HG03175 (cell line): ENCODE results near the gene PAM.
A peak's percentile ranks its signal among the peaks of the same experiment; 100 is the strongest.
"Not testable (repeated sequence)": the region's sequence is repeated elsewhere in the genome, so short reads cannot be mapped to it uniquely, and the experiment has no call there.

ENCODE experiments used
- ATAC-seq: cut with Tn5 transposase; IDR thresholded peaks from one replicate; pipeline ENCODE4 v1.9.1; 2021; ENCODE audit warnings: mild to moderate bottlenecking, moderate library complexity; ENCODE audit not compliant: unreplicated experiment

The PAM gene

GRCh38 chr5:102750151-102750834 lies 4.8 kb upstream of the PAM start:
- no peak for ATAC-seq

GRCh38 chr5:102751903-102752376 lies 3.2 kb upstream of the PAM start:
- not testable (repeated sequence) for ATAC-seq

GRCh38 chr5:102753889-102754766 lies 977 bp upstream of the PAM start:
- ATAC-seq, result no peak

GRCh38 chr5:102755686-102756371 lies 724 bp downstream of the PAM start:
- ATAC-seq, result peak; percentile 75

GRCh38 chr5:102758576-102758975 lies 3.5 kb downstream of the PAM start:
- no peak for ATAC-seq

- no peak for ATAC-seq
Observed at GRCh38 chr5:102759289-102759688, 4.2 kb downstream of the PAM start.

DNA sequence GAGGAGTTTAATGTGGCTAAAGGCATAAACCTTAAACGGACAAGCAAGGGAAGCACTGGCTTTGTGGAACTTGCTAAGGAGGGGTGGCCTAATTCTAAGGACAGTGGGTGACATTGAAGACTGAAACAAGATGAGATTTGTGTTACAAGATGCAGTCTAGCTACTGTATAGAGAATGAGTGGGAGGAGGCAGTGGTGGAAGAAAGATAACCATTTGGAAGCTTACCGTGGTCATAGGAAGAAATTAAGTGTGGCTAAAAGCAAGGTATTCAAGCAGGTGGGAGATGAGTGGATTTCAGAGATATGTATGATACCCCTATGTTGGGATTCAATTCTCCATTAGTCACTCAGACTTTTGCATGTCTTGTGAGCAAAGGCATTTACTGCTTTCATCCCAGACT lies 4.6 kb downstream of the PAM start:
- no peak for ATAC-seq

- no peak for ATAC-seq
Observed at GRCh38 chr5:102760815-102761214, 5.7 kb downstream of the PAM start.

DNA sequence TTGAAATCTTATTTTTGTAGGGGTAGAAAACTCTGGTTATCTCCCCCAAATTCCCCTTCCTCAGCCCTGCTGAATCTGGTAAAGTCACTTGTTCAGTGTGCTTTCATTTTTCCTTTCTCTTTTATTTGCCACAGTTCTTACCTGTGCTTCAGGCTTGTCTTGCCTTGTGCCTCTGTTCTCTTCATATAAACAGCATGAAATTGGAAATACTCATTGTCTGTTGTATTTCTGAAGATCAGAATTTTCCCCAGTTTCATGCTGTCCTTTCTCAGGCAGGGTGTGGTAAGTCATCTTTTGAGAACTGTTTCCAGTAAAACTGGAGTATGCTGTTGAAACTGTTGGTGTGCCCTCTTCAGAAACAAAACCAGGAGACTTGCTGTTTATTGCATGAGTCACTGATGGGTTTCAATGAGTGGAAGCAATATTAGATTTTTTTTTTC lies 7.0 kb downstream of the PAM start:
- ATAC-seq, result peak; percentile 80

- ATAC-seq, result no peak
Observed at GRCh38 chr5:102762562-102763227, 7.6 kb downstream of the PAM start.

GRCh38 chr5:102763734-102764133 lies 8.6 kb downstream of the PAM start:
- no peak for ATAC-seq

- no peak for ATAC-seq
Observed at GRCh38 chr5:102764381-102765004, 9.4 kb downstream of the PAM start.

DNA sequence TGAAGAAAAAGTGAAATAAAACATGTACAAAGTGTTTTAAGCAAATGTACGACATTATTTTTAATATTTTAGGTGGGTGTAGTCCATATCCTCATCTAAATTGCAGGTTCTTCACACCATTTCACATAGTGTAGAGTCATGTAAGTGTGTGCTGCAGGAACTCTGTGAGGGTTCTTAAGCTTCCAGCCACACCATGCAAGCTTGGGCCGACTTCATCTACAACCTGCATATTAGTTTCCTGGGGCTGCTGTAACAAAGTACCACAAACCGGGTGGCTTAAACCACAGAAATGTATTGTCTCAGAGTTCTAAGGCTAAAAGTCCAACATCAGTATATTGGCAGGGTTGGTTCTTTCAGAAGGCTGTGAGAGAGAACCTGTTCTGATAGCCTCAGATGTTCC lies 10.2 kb downstream of the PAM start:
- no peak for ATAC-seq

- no peak for ATAC-seq
Observed at GRCh38 chr5:102766295-102767090, 11.4 kb downstream of the PAM start.

DNA sequence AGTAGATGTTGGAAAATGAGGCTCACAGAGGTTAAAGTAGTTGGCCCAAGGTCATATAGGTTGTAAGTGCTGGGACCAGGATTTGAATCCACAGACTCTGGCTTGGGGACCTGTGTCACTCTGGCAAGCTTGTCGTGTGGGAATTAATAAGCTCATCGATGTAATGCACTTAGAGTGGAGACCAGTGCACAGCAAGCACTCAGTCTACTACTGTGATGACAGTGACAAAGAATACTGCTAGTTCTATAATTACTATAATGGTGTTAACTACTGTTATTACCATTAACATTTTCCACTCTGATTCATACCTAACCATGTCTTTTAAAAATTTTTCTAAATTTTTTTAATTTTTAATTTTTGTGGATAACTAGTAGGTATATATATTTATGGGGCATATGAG lies 12.8 kb downstream of the PAM start:
- ATAC-seq, result no peak

DNA sequence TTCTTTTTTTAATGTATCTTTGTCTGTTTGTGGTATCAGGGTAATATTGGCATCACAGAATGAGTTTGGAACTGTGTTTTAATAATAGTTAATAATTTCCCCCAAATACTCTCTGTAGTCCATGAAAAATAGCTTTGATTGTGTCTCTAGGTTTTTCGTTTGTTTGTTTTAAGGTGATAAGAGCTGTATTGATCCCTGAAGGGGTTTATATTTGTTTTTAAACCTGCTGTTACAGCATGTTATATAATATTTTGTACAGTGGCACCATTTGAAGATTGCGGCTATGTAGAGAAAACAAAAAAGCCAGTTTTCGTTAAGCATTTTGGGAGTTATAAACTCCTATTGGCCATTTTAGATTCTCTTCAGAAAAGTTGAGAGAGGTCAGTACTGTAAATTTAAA lies 15.7 kb downstream of the PAM start:
- no peak for ATAC-seq

GRCh38 chr5:102771435-102771834 lies 16.3 kb downstream of the PAM start:
- ATAC-seq, result no peak

DNA sequence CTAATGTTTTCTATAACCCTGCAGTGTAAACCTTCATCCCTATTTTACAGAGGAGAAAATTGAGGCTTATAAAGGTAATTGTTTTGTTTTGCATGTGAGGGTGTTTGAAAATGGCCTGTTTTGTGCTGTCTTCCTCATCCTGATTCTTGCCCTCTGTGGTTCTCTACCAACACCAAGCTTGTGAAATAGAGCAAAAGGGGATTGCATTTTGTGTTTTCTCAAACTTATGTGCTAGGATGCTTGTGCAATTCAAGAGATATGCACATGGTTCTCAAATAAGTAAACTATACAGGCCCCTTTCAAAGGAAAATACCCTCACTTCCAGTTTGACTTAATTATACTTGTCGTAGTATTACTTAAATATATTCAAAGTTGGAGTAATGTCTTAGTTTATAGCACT lies 17.2 kb downstream of the PAM start:
- no peak for ATAC-seq

DNA sequence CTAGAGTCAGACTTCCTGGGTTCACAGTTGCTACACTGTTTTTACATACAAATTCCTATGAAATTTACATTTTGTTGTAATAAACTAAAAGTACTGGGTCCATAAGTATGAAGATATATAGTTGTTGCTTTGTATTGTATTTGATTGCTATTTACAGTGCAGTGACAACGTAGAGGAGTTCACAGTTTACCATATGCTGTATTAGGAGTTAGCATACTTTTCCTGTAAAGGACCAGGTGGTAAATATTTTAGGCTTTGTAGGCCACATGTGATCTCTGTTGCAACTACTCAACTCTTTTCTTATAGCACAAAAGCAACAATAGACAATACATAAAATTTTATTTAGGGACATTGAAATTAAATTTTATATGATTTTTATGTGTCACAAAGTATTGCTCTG lies 18.0 kb downstream of the PAM start:
- ATAC-seq, result no peak

DNA sequence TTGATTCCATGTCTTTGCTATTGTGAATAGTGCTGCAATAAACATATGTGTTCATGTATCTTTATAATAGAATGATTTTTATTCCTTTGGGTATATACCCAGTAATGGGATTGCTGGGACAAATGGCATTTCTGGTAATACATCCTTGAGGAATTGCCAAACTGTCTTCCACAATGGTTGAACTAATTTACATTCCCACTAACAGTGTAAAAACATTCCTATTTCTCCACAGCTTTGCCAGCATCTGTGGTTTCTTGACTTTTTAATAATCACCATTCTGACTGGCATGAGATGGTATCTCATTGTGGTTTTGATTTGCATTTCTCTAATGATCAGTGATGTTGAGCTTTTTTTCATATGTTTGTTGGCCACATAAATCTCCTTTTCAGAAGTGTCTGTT lies 20.7 kb downstream of the PAM start:
- not testable (repeated sequence) for ATAC-seq
